ENCODE data around the gene KIAA0232.

The KIAA0232 gene

GRCh38 chr4:6847178-6847577, 64.7 kb downstream of the KIAA0232 start:
- Histone ChIP-seq H3K4me1 (ENCODE audit: low read depth, poor library complexity, severe bottlenecking) (peaks cover 13% of the 10 kb centered on the region), H3K36me3 (ENCODE audit: insufficient read depth) (no peaks in the 10 kb centered on the region), H3K79me2 (ENCODE audit: insufficient read depth, low read depth) (no peaks in the 10 kb centered on the region), H4K20me1 (ENCODE audit: insufficient read depth) (no peaks in the 10 kb centered on the region), H2AFZ (ENCODE audit: low read depth) (no peak overlapping the region), H3K4me3 (IDR thresholded peaks at IDR 0.05; ENCODE audit: insufficient read depth, low read depth, low read length) (no peak overlapping the region), H3K27ac (no peak overlapping the region), H3K4me2 (no peak overlapping the region), H3K9ac (no peak overlapping the region), H3K27me3 (ENCODE audit: insufficient read depth, low read depth) (no peaks in the 10 kb centered on the region)
- TF ChIP-seq CTCF (conservative IDR thresholded peaks at IDR 0.05; ENCODE audit: low read depth, low read length): no peak

GRCh38 chr4:6848717-6849305, 66.3 kb downstream of the KIAA0232 start:
- H3K9ac ChIP-seq: no peak overlapping the region
- no peak overlapping the region for H3K4me2 ChIP-seq

GRCh38 chr4:6849691-6850090, 67.2 kb downstream of the KIAA0232 start:
- Histone ChIP-seq H2AFZ (ENCODE audit: low read depth) (no peak overlapping the region), H3K27me3 (ENCODE audit: insufficient read depth, low read depth) (no peaks in the 10 kb centered on the region), H4K20me1 (ENCODE audit: insufficient read depth) (no peaks in the 10 kb centered on the region), H3K4me2 (no peak overlapping the region), H3K4me3 (IDR thresholded peaks at IDR 0.05; ENCODE audit: insufficient read depth, low read depth, low read length) (no peak overlapping the region), H3K27ac (no peak overlapping the region), H3K4me1 (ENCODE audit: low read depth, poor library complexity, severe bottlenecking) (peaks cover 38% of the 10 kb centered on the region), H3K79me2 (ENCODE audit: insufficient read depth, low read depth) (no peaks in the 10 kb centered on the region; the same call in 1 of the 2 replicates), H3K36me3 (ENCODE audit: insufficient read depth) (no peaks in the 10 kb centered on the region), H3K9ac (no peak overlapping the region)
- no peak for TF ChIP-seq CTCF (conservative IDR thresholded peaks at IDR 0.05; ENCODE audit: low read depth, low read length)

More at GRCh38 chr4:6848717-6849305, 66.3 kb downstream of the KIAA0232 start:
- Histone ChIP-seq H3K36me3 (ENCODE audit: insufficient read depth) (no peaks in the 10 kb centered on the region), H3K27me3 (ENCODE audit: insufficient read depth, low read depth) (no peaks in the 10 kb centered on the region), H3K27ac (no peak overlapping the region), H3K79me2 (ENCODE audit: insufficient read depth, low read depth) (no peaks in the 10 kb centered on the region), H2AFZ (ENCODE audit: low read depth) (no peak overlapping the region), H3K4me3 (IDR thresholded peaks at IDR 0.05; ENCODE audit: insufficient read depth, low read depth, low read length) (no peak overlapping the region), H3K4me1 (ENCODE audit: low read depth, poor library complexity, severe bottlenecking) (peaks cover 29% of the 10 kb centered on the region), H4K20me1 (ENCODE audit: insufficient read depth) (no peaks in the 10 kb centered on the region)
- TF ChIP-seq CTCF (conservative IDR thresholded peaks at IDR 0.05; ENCODE audit: low read depth, low read length): no peak

- H3K4me1 ChIP-seq (ENCODE audit: low read depth, poor library complexity, severe bottlenecking): peaks cover 52% of the 10 kb centered on the region
- H3K27me3 ChIP-seq (ENCODE audit: insufficient read depth, low read depth): no peaks in the 10 kb centered on the region
- peaks cover 3% of the 10 kb centered on the region; the same call in 1 of the 2 replicates for H3K79me2 ChIP-seq (ENCODE audit: insufficient read depth, low read depth)
- no peak overlapping the region for H3K4me2 ChIP-seq
- H3K27ac ChIP-seq: no peak overlapping the region
- no peaks in the 10 kb centered on the region for H4K20me1 ChIP-seq (ENCODE audit: insufficient read depth)
- H3K4me3 ChIP-seq (IDR thresholded peaks at IDR 0.05; ENCODE audit: insufficient read depth, low read depth, low read length): no peak overlapping the region
- H3K9ac ChIP-seq: no peak overlapping the region
- no peak overlapping the region for H2AFZ ChIP-seq (ENCODE audit: low read depth)
- no peak for TF ChIP-seq CTCF (conservative IDR thresholded peaks at IDR 0.05; ENCODE audit: low read depth, low read length)
- H3K36me3 ChIP-seq (ENCODE audit: insufficient read depth): no peaks in the 10 kb centered on the region
These were observed 68.9 kb downstream of the KIAA0232 start for GRCh38 chr4:6851431-6851830.

All from KMS-11 (cell line).